ENCODE measurements around the gene PARP4.
A peak's percentile ranks its signal among the peaks of the same experiment; 100 is the strongest.
"Not testable (repeated sequence)": the region's sequence is repeated elsewhere in the genome, so short reads cannot be mapped to it uniquely, and the experiment has no call there.

The PARP4 gene

GRCh38 chr13:24512197-24512907, at the start of gene PARP4:
Gene PARP4 (minus strand): TSS chr13:24512778. CDS start chr13:24503776, 9,002 bp downstream.
- peak; percentile 96 for DNase-seq (ENCODE audit: low read depth)

- DNase-seq (ENCODE audit: low read depth): not testable (repeated sequence)
Observed at GRCh38 chr13:24560579-24561187, 48.1 kb upstream of the PARP4 start.

GRCh38 chr13:24559431-24560218, 47.0 kb upstream of the PARP4 start:
- not testable (repeated sequence) for DNase-seq (ENCODE audit: low read depth)

GRCh38 chr13:24557081-24557480, 44.5 kb upstream of the PARP4 start:
- DNase-seq (ENCODE audit: low read depth): no peak

GRCh38 chr13:24553892-24554291, 41.3 kb upstream of the PARP4 start:
- not testable (repeated sequence) for DNase-seq (ENCODE audit: low read depth)

GRCh38 chr13:24541476-24542352, 29.1 kb upstream of the PARP4 start:
- DNase-seq (ENCODE audit: low read depth): not testable (repeated sequence)

GRCh38 chr13:24541127-24541475, 28.5 kb upstream of the PARP4 start:
- no peak for DNase-seq (ENCODE audit: low read depth)

GRCh38 chr13:24540236-24541126, 27.9 kb upstream of the PARP4 start:
- peak; percentile 16 for DNase-seq (ENCODE audit: low read depth)

GRCh38 chr13:24539500-24540165, 27.1 kb upstream of the PARP4 start:
- DNase-seq (ENCODE audit: low read depth): no peak

GRCh38 chr13:24529478-24529877, 16.9 kb upstream of the PARP4 start:
- DNase-seq (ENCODE audit: low read depth): no peak

- no peak for DNase-seq (ENCODE audit: low read depth)
Observed at GRCh38 chr13:24528816-24529398, 16.3 kb upstream of the PARP4 start.

GRCh38 chr13:24527266-24527775, 14.7 kb upstream of the PARP4 start:
- no peak for DNase-seq (ENCODE audit: low read depth)

- no peak for DNase-seq (ENCODE audit: low read depth)
Observed at GRCh38 chr13:24520733-24521132, 8.2 kb upstream of the PARP4 start.

- no peak for DNase-seq (ENCODE audit: low read depth)
Observed at GRCh38 chr13:24516919-24517318, 4.3 kb upstream of the PARP4 start.

GRCh38 chr13:24512908-24513213, 283 bp upstream of the PARP4 start:
- no peak for DNase-seq (ENCODE audit: low read depth)

- no peak for DNase-seq (ENCODE audit: low read depth)
Observed at GRCh38 chr13:24511816-24512196, 772 bp downstream of the PARP4 start.

- peak; percentile 92 for DNase-seq (ENCODE audit: low read depth)
Observed at GRCh38 chr13:24511019-24511815, 1.4 kb downstream of the PARP4 start.

GRCh38 chr13:24506698-24507335, 5.8 kb downstream of the PARP4 start:
- no peak for DNase-seq (ENCODE audit: low read depth)

GRCh38 chr13:24506283-24506682, 6.3 kb downstream of the PARP4 start:
- DNase-seq (ENCODE audit: low read depth): not testable (repeated sequence)
